Measurements from ENCODE around the gene TMEM123. TPM values are rescaled to one million over a fixed set of nuclear protein-coding genes. Genes with fewer than 3 reads are reported as not detected.

The TMEM123 gene
- total and polyA plus RNA-seq, 10 of the 15 experiments (the other 5 are each of a cell fraction or from before 2014, with no cell fraction given) = 35.1 to 667 (median 123) TPM

GRCh38 chr11:102485095-102485722 lies 32.6 kb upstream of the TMEM123 start:
- no peaks in the 10 kb centered on the region for H4K20me1 ChIP-seq (ENCODE audit: control insufficient read depth, insufficient read depth)
- H3K36me3 ChIP-seq (ENCODE audit: control insufficient read depth in 2 of 2, insufficient read depth in 2 of 2, low read length in 1 of 2) = no peaks in the 10 kb centered on the region
- H3K9me3 ChIP-seq (replicated peaks; ENCODE audit: control insufficient read depth, insufficient read depth, low read length) = no peaks in the 10 kb centered on the region
- ChIA-PET CTCF (interaction anchor here (0.8 to 2.5 kb wide), 5 partner anchors 9 to 478 kb away, joined by 3 to 8 read pairs (median 3); no protein-coding TSS in a partner anchor), RAD21 (ENCODE audit: unreplicated experiment) (interaction anchor here (1.2 to 1.4 kb wide), 3 partner anchors 9 to 143 kb away, joined by 3 to 6 read pairs (median 3); partner anchors contain the start of gene TMEM123), SMC1A (ENCODE audit: uncharacterized antibody, unreplicated experiment) (interaction anchor here (0.7 to 4.4 kb wide), 6 partner anchors 9 to 181 kb away, joined by 3 to 17 read pairs (median 4); no protein-coding TSS in a partner anchor), POLR2A (interaction anchor here (1.1 kb wide), 1 partner anchor 9 kb away, joined by 3 read pairs; no protein-coding TSS in a partner anchor)
- no peak for ATAC-seq
- no peak overlapping the region for H3K4me3 ChIP-seq
- no peak overlapping the region for H3K27ac ChIP-seq (ENCODE audit: control insufficient read depth, insufficient read depth)
- no peak for FAIRE-seq
- intact Hi-C loops (cut with micrococcal nuclease; ENCODE audit: unreplicated experiment) (no loop called here), in situ Hi-C loops (cut with MboI) (loop anchor here (25.0 kb wide), 1 partner anchor 98 kb away; no protein-coding TSS in a partner anchor)
- no peak overlapping the region for H3K9ac ChIP-seq (ENCODE audit: control insufficient read depth, insufficient read depth, low read length)
- DNase-seq (ENCODE audit: low read depth, low spot score) = no peak
- no peak overlapping the region for H3K4me2 ChIP-seq (ENCODE audit: control insufficient read depth, insufficient read depth)
- no TSS peak for BruUV-seq (replicated peaks)
- 0 out of 4 replicates have a peak, but pooled peaks cover 0 to 3% of the 10 kb centered on the region in 2 experiments for H3K27me3 ChIP-seq (replicated peaks in 1 of 2; ENCODE audit: control insufficient read depth in 2 of 2, insufficient read depth in 2 of 2, low read length in 1 of 2)
- no peaks in the 10 kb centered on the region for H3K79me2 ChIP-seq (ENCODE audit: control insufficient read depth, insufficient read depth, low read length)
- H2AFZ ChIP-seq (ENCODE audit: control insufficient read depth, low read depth, low read length) = no peak overlapping the region
- peaks cover 9% of the 10 kb centered on the region for H3K4me1 ChIP-seq (ENCODE audit: control insufficient read depth, insufficient read depth, low read length)
- WGBS (ENCODE audit: insufficient coverage, insufficient replicate concordance, low lambda C conversion rate, missing lambda C conversion rate) = 43% methylated on average over 2 of the region's 2 CpGs
- TF ChIP-seq ZNF207 (IDR thresholded peaks at IDR 0.05; ENCODE audit: borderline replicate concordance) = no peak
- no peak for TF ChIP-seq BACH1 (IDR thresholded peaks at IDR 0.05; ENCODE audit: borderline replicate concordance)
- TF ChIP-seq SMARCA5 (IDR thresholded peaks at IDR 0.05) = no peak
- no peak for TF ChIP-seq ZNF687 (IDR thresholded peaks at IDR 0.05)
- no peak for TF ChIP-seq JUND (IDR thresholded peaks at IDR 0.05; ENCODE audit: low read depth, low read length)
- no peak for TF ChIP-seq TCF7 (IDR thresholded peaks at IDR 0.05; ENCODE audit: borderline replicate concordance)
- TF ChIP-seq EZH2 (IDR thresholded peaks at IDR 0.05; ENCODE audit: borderline replicate concordance, control insufficient read depth, low read depth, low read length) = no peak
- TF ChIP-seq FOS (IDR thresholded peaks at IDR 0.05; ENCODE audit: borderline replicate concordance, extremely low read depth, insufficient read length) = no peak

Data from GM12878 (cell line).